Kidney epithelial cell (primary cell): ENCODE measurements around the gene SAMD9L. TPM values are rescaled to one million over a fixed set of nuclear protein-coding genes. Genes with fewer than 3 reads are reported as not detected.

Experiments
- DNase-seq: peaks from one replicate; pipeline ENCODE4 v3.0.0-alpha.2; 2010; ENCODE audit warnings: low read depth
- H3K27me3 ChIP-seq: 2 replicates; pipeline ENCODE4 v1.6.0; 2011; ENCODE audit warnings: low read length; ENCODE audit not compliant: control insufficient read depth, insufficient read depth
- H3K36me3 ChIP-seq: 2 replicates; pipeline ENCODE4 v1.5.1; 2011; ENCODE audit warnings: low read length; ENCODE audit not compliant: control insufficient read depth, insufficient read depth
- H3K4me3 ChIP-seq: 2 replicates; pipeline ENCODE4 v1.5.1; 2011; ENCODE audit warnings: low read depth, mild to moderate bottlenecking, control low read depth, low read length
- CTCF ChIP-seq: IDR thresholded peaks from 2 replicates; pipeline ENCODE4 v1.5.1; 2011; ENCODE audit warnings: mild to moderate bottlenecking, moderate library complexity, low read length, control low read depth, inconsistent platforms; ENCODE audit not compliant: insufficient read depth, poor library complexity, severe bottlenecking
- total RNA-seq: library from RNA; depleted of rRNA; stranded (reverse); fragments of >200 nt; gene quantifications from 2 replicates; pipeline ENCODE4 v1.2.3, GENCODE V29; 2015

The SAMD9L gene
- total RNA-seq, 1 donor from 2014 or later: 0.79 TPM

DNA sequence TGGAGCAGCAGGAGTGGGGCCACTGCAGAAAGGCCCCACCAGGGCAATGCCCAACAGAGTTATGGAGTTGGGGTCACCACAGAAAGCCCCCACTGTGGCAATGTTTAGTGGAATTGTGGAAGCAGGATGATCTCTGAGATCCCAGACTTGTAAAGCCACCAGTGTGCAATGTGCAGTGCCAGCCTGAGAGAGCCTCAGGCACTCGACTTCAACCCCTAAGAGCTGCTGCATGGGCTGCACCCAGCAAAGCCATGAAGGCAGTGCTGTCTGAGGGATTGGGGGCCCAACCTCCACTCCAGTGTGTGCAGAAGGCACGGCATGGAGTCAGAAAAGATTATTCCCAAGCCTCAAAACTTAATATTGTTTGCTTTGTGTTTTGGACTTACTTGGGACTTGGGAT is 50.8 kb downstream of the SAMD9L start:
- H3K27me3 ChIP-seq: peaks cover 4% of the 10 kb centered on the region
- no peak for TF ChIP-seq CTCF
- H3K36me3 ChIP-seq: no peaks in the 10 kb centered on the region
- no peak overlapping the region for H3K4me3 ChIP-seq
- DNase-seq: no peak

GRCh38 chr7:93092757-93093370 is 55.3 kb downstream of the SAMD9L start:
- peaks cover 4% of the 10 kb centered on the region for H3K27me3 ChIP-seq
- no peaks in the 10 kb centered on the region for H3K36me3 ChIP-seq
- peak; percentile 26 for TF ChIP-seq CTCF
- no peak overlapping the region for H3K4me3 ChIP-seq
- no peak for DNase-seq

Other genes with a start within 250 kb of the SAMD9L start
- gene SAMD9, start 30.4 kb downstream of the SAMD9L start, total RNA-seq: 2.0 TPM in 2 replicates
- gene HEPACAM2, start 78.1 kb upstream of the SAMD9L start, total RNA-seq: 0.08 TPM in 1 of 2 replicates, not detected in the other
- 18.3 and 19.4 TPM in 2 replicates for gene VPS50, start 84.0 kb upstream of the SAMD9L start, total RNA-seq